ENCODE data around the gene GRID1.

GRID1 gene

GRCh38 chr10:86075512-86075911 is 291.1 kb downstream of the GRID1 start:
- in situ Hi-C loops (cut with MboI; ENCODE audit: low sequenced_read_pairs), result no loop called here

GRCh38 chr10:86074294-86074693 is 292.3 kb downstream of the GRID1 start:
- in situ Hi-C loops (cut with MboI; ENCODE audit: low sequenced_read_pairs), result no loop called here

- in situ Hi-C loops (cut with MboI; ENCODE audit: low sequenced_read_pairs), result no loop called here
Observed at GRCh38 chr10:86073199-86073977, 293.2 kb downstream of the GRID1 start.

GRCh38 chr10:86072413-86072812 is 294.2 kb downstream of the GRID1 start:
- in situ Hi-C loops (cut with MboI; ENCODE audit: low sequenced_read_pairs), result no loop called here

- in situ Hi-C loops (cut with MboI; ENCODE audit: low sequenced_read_pairs), result no loop called here
Observed at GRCh38 chr10:86071758-86072157, 294.8 kb downstream of the GRID1 start.

GRCh38 chr10:86071145-86071544 is 295.4 kb downstream of the GRID1 start:
- in situ Hi-C loops (cut with MboI; ENCODE audit: low sequenced_read_pairs), result no loop called here

- in situ Hi-C loops (cut with MboI; ENCODE audit: low sequenced_read_pairs), result no loop called here
Observed at GRCh38 chr10:86070278-86070677, 296.3 kb downstream of the GRID1 start.

GRCh38 chr10:86068231-86069054 is 298.2 kb downstream of the GRID1 start:
- in situ Hi-C loops (cut with MboI; ENCODE audit: low sequenced_read_pairs), result no loop called here

- in situ Hi-C loops (cut with MboI; ENCODE audit: low sequenced_read_pairs), result no loop called here
Observed at GRCh38 chr10:86067436-86068050, 299.1 kb downstream of the GRID1 start.

GRCh38 chr10:86066696-86067095 is 299.9 kb downstream of the GRID1 start:
- in situ Hi-C loops (cut with MboI; ENCODE audit: low sequenced_read_pairs), result no loop called here

- in situ Hi-C loops (cut with MboI; ENCODE audit: low sequenced_read_pairs), result no loop called here
Observed at GRCh38 chr10:86065711-86066251, 300.8 kb downstream of the GRID1 start.

- in situ Hi-C loops (cut with MboI; ENCODE audit: low sequenced_read_pairs), result no loop called here
Observed at GRCh38 chr10:86064931-86065662, 301.5 kb downstream of the GRID1 start.

- in situ Hi-C loops (cut with MboI; ENCODE audit: low sequenced_read_pairs), result no loop called here
Observed at GRCh38 chr10:86064219-86064618, 302.4 kb downstream of the GRID1 start.

- in situ Hi-C loops (cut with MboI; ENCODE audit: low sequenced_read_pairs), result no loop called here
Observed at GRCh38 chr10:86063341-86063740, 303.3 kb downstream of the GRID1 start.

GRCh38 chr10:86062647-86063145 is 303.9 kb downstream of the GRID1 start:
- in situ Hi-C loops (cut with MboI; ENCODE audit: low sequenced_read_pairs), result no loop called here

- in situ Hi-C loops (cut with MboI; ENCODE audit: low sequenced_read_pairs), result no loop called here
Observed at GRCh38 chr10:86062198-86062550, 304.4 kb downstream of the GRID1 start.

GRCh38 chr10:86061278-86062197 is 305.1 kb downstream of the GRID1 start:
- in situ Hi-C loops (cut with MboI; ENCODE audit: low sequenced_read_pairs), result no loop called here

GRCh38 chr10:86060386-86061277 is 306.0 kb downstream of the GRID1 start:
- in situ Hi-C loops (cut with MboI; ENCODE audit: low sequenced_read_pairs), result no loop called here

GRCh38 chr10:86059892-86060291 is 306.7 kb downstream of the GRID1 start:
- in situ Hi-C loops (cut with MboI; ENCODE audit: low sequenced_read_pairs), result no loop called here

Measured in hTERT RPE-1 (cell line).